DOHH2 (cell line): ENCODE measurements around the gene MAST2.
"Not testable (repeated sequence)": the region's sequence is repeated elsewhere in the genome, so short reads cannot be mapped to it uniquely, and the experiment has no call there.

Experiments used
- H3F3A ChIP-seq: fragments of 200-600 bp; sonication (generic), shearing (Covaris generic); 2 replicates; pipeline ENCODE4 v1.6.0; 2016; ENCODE audit warnings: antibody characterized with exemption, mild to moderate bottlenecking; ENCODE audit not compliant: control insufficient read depth, insufficient read depth
- H3K27ac ChIP-seq: fragments of 200-600 bp; sonication (generic); 2 replicates; pipeline ENCODE4 v1.5.1; 2014; ENCODE audit warnings: low read depth, mild to moderate bottlenecking, low read length, moderate library complexity
- H3K27me3 ChIP-seq: fragments of 200-600 bp; sonication (generic); 2 replicates; pipeline ENCODE4 v1.6.1; 2014; ENCODE audit warnings: mild to moderate bottlenecking, low read length, mixed read lengths; ENCODE audit not compliant: control insufficient read depth
- H3K36me3 ChIP-seq: fragments of 200-600 bp; sonication (generic); 2 replicates; pipeline ENCODE4 v1.6.1; 2014; ENCODE audit warnings: mild to moderate bottlenecking, low read length, moderate library complexity, mixed read lengths; ENCODE audit not compliant: control insufficient read depth
- H3K4me1 ChIP-seq: fragments of 200-600 bp; sonication (generic); 2 replicates; pipeline ENCODE4 v1.6.1; 2014; ENCODE audit warnings: mild to moderate bottlenecking, low read length, mixed read lengths; ENCODE audit not compliant: control insufficient read depth
- H3K4me2 ChIP-seq: fragments of 200-600 bp; sonication (generic); 2 replicates; pipeline ENCODE4 v1.6.0; 2014; ENCODE audit warnings: mild to moderate bottlenecking, low read length, moderate library complexity
- H3K4me3 ChIP-seq: fragments of 200-600 bp; sonication (generic); 2 replicates; pipeline ENCODE4 v1.5.1; 2014; ENCODE audit warnings: mild to moderate bottlenecking, low read length, mixed read lengths
- H3K79me2 ChIP-seq: fragments of 200-600 bp; sonication (generic); 2 replicates; pipeline ENCODE4 v1.6.1; 2014; ENCODE audit warnings: mild to moderate bottlenecking, low read length, mixed read lengths; ENCODE audit not compliant: control insufficient read depth
- H3K9me2 ChIP-seq: fragments of 200-600 bp; sonication (generic); replicated peaks from 2 replicates; pipeline ENCODE4 v1.6.1; 2014; ENCODE audit warnings: mild to moderate bottlenecking, low read length, mixed read lengths; ENCODE audit not compliant: control insufficient read depth
- H3K9me3 ChIP-seq: fragments of 200-600 bp; sonication (generic); 2 replicates; pipeline ENCODE4 v1.6.1; 2014; ENCODE audit warnings: antibody characterized with exemption, low read length, mixed read lengths; ENCODE audit not compliant: control insufficient read depth, insufficient read depth
- H4K20me1 ChIP-seq: fragments of 200-600 bp; sonication (generic); 2 replicates; pipeline ENCODE4 v1.6.0; 2014; ENCODE audit warnings: low read depth, mild to moderate bottlenecking, antibody characterized with exemption, low read length, moderate library complexity; ENCODE audit not compliant: control insufficient read depth, insufficient read depth
- EZH2phosphoT487 ChIP-seq: fragments of 200-600 bp; sonication (generic); IDR thresholded peaks from 2 replicates; pipeline ENCODE4 v1.6.1; 2017; ENCODE audit warnings: borderline replicate concordance, mild to moderate bottlenecking, antibody characterized with exemption, low read length, moderate library complexity, mixed read lengths
- TF ChIP-seq, protein P1 (sequence below): fragments of 200-600 bp; sonication (generic); IDR thresholded peaks from one replicate; pipeline ENCODE4 v1.5.1; 2014; ENCODE audit warnings: antibody characterized with exemption, mild to moderate bottlenecking, low read depth, low read length; ENCODE audit not compliant: poor library complexity, severe bottlenecking

The MAST2 gene

DNA sequence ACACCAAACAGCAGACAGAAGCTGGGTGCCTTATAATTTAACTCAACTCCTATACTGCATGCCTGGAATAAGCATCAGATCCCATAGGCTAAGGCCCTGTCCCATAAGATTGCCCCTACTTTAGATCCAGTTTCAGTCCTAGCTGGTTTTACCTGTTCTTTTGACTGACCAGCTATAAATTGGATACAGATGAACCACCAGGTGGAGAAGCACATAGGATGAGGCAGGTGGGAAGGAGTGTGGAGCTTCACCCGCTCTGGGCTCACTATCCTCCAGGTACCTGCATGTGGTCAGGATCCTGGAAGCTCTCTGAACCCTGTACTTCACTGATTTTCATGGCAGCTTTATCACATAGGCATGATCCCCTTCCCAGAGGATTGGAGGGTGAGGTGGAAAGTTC, 51.3 kb downstream of the MAST2 start:
- Histone ChIP-seq H3K27me3 (no peaks in the 10 kb centered on the region), H3K27ac (no peak overlapping the region), H3K36me3 (peaks cover 55% of the 10 kb centered on the region), H3K4me2 (no peak overlapping the region), H3K9me2 (no peaks in the 10 kb centered on the region), H3K79me2 (peaks cover 91% of the 10 kb centered on the region), H4K20me1 (no peaks in the 10 kb centered on the region), H3F3A (peaks cover 14% of the 10 kb centered on the region), H3K4me3 (no peak overlapping the region), H3K9me3 (peaks cover 13% of the 10 kb centered on the region; the same call in 1 of the 2 replicates), H3K4me1 (peaks cover 32% of the 10 kb centered on the region)
- no peak for TF ChIP-seq EZH2phosphoT487
- TF ChIP-seq, protein P1, sequence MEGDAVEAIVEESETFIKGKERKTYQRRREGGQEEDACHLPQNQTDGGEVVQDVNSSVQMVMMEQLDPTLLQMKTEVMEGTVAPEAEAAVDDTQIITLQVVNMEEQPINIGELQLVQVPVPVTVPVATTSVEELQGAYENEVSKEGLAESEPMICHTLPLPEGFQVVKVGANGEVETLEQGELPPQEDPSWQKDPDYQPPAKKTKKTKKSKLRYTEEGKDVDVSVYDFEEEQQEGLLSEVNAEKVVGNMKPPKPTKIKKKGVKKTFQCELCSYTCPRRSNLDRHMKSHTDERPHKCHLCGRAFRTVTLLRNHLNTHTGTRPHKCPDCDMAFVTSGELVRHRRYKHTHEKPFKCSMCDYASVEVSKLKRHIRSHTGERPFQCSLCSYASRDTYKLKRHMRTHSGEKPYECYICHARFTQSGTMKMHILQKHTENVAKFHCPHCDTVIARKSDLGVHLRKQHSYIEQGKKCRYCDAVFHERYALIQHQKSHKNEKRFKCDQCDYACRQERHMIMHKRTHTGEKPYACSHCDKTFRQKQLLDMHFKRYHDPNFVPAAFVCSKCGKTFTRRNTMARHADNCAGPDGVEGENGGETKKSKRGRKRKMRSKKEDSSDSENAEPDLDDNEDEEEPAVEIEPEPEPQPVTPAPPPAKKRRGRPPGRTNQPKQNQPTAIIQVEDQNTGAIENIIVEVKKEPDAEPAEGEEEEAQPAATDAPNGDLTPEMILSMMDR, result no peak

- no peak overlapping the region for H3K27ac ChIP-seq
- H4K20me1 ChIP-seq, result no peaks in the 10 kb centered on the region
- no peaks in the 10 kb centered on the region for H3K27me3 ChIP-seq
- H3K4me3 ChIP-seq, result no peak overlapping the region
- TF ChIP-seq EZH2phosphoT487, result no peak
- H3K4me2 ChIP-seq, result no peak overlapping the region
- peaks cover 7% of the 10 kb centered on the region; the same call in 1 of the 2 replicates for H3K9me3 ChIP-seq
- peaks cover 91% of the 10 kb centered on the region for H3K79me2 ChIP-seq
- no peaks in the 10 kb centered on the region for H3K9me2 ChIP-seq
- peaks cover 46% of the 10 kb centered on the region for H3K36me3 ChIP-seq
- peaks cover 29% of the 10 kb centered on the region for H3F3A ChIP-seq
- H3K4me1 ChIP-seq, result peaks cover 33% of the 10 kb centered on the region
These were observed 53.8 kb downstream of the MAST2 start for GRCh38 chr1:45857101-45857700.

DNA sequence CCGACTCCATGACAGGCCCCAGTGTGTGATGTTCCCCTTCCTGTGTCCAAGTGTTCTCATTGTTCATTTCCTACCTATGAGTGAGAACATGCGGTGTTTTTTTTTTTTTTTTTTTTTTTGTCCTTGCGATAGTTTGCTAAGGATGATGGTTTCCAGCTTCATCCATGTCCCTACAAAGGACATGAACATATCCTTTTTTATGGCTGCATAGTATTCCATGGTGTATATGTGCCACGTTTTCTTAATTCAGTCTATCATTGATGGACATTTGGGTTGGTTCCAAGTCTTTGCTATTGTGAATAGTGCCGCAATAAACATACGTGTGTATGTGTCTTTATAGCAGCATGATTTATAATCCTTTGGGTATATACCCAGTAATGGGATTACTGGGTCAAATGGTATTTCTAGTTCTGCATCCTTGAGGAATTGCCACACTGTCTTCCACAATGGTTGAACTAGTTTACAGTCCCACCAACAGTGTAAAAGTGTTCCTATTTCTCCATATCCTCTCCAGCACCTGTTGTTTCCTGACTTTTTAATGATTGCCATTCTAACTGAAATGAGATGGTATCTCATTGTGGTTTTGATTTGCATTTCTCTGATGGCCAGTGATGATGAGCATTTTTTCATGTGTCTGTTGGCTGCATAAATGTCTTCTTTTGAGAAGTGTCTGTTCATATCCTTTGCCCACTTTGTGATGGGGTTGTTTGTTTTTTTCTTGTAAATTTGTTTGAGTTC, 54.5 kb downstream of the MAST2 start:
- not testable (repeated sequence) for H3K9me2 ChIP-seq, H3K4me2 ChIP-seq
- H3K79me2 ChIP-seq, result peaks cover 91% of the 10 kb centered on the region

GRCh38 chr1:45859221-45859620, 55.8 kb downstream of the MAST2 start:
- Histone ChIP-seq H3K4me1 (peaks cover 54% of the 10 kb centered on the region), H3F3A (peaks cover 49% of the 10 kb centered on the region), H4K20me1 (no peaks in the 10 kb centered on the region), H3K27ac (peak overlapping the region; percentile 19; the same call in 1 of the 2 replicates), H3K4me2 (0 out of 2 replicates have a peak overlapping the region, but pooled peaks have one; percentile 15), H3K27me3 (no peaks in the 10 kb centered on the region), H3K9me3 (peaks cover 7% of the 10 kb centered on the region; the same call in 1 of the 2 replicates), H3K36me3 (peaks cover 41% of the 10 kb centered on the region), H3K9me2 (no peaks in the 10 kb centered on the region), H3K4me3 (no peak overlapping the region), H3K79me2 (peaks cover 92% of the 10 kb centered on the region)
- TF ChIP-seq EZH2phosphoT487, result no peak
- TF ChIP-seq, protein P1, result no peak

More for the DNA sequence above, 54.5 kb downstream of the MAST2 start:
- H3F3A ChIP-seq, result peaks cover 36% of the 10 kb centered on the region
- H3K27me3 ChIP-seq, H3K9me3 ChIP-seq, H4K20me1 ChIP-seq, H3K4me3 ChIP-seq, H3K27ac ChIP-seq: not testable (repeated sequence)
- H3K36me3 ChIP-seq, result peaks cover 46% of the 10 kb centered on the region
- peaks cover 41% of the 10 kb centered on the region for H3K4me1 ChIP-seq
